ENCODE data around the gene GLP2R.

The GLP2R gene

GRCh38 chr17:9814337-9814945, 11.3 kb upstream of the GLP2R start:
- no peak for DNase-seq

GRCh38 chr17:9816472-9816871, 9.3 kb upstream of the GLP2R start:
- DNase-seq = no peak

- no peak for DNase-seq
Observed at GRCh38 chr17:9817086-9817485, 8.6 kb upstream of the GLP2R start.

- no peak for DNase-seq
Observed at GRCh38 chr17:9818760-9819159, 7.0 kb upstream of the GLP2R start.

GRCh38 chr17:9820448-9820847, 5.3 kb upstream of the GLP2R start:
- DNase-seq = no peak

- no peak for DNase-seq
Observed at GRCh38 chr17:9821921-9822320, 3.8 kb upstream of the GLP2R start, which contains the start of gene GSG1L2. Gene GSG1L2, minus strand, starts transcription at chr17:9822079. Its CDS starts 8 bp downstream, at chr17:9822071.

GRCh38 chr17:9824094-9824493, 1.6 kb upstream of the GLP2R start:
- DNase-seq = no peak

GRCh38 chr17:9824797-9825338, 856 bp upstream of the GLP2R start:
- no peak for DNase-seq

GRCh38 chr17:9828296-9829295, 2.9 kb downstream of the GLP2R start:
- DNase-seq = no peak

- DNase-seq = no peak
Observed at GRCh38 chr17:9829343-9829742, 3.6 kb downstream of the GLP2R start.

- no peak for DNase-seq
Observed at GRCh38 chr17:9830711-9831110, 5.0 kb downstream of the GLP2R start.

GRCh38 chr17:9833922-9834321, 8.2 kb downstream of the GLP2R start:
- no peak for DNase-seq

- no peak for DNase-seq
Observed at GRCh38 chr17:9837551-9838471, 12.1 kb downstream of the GLP2R start.

GRCh38 chr17:9839433-9839832, 13.7 kb downstream of the GLP2R start:
- DNase-seq = no peak

- DNase-seq = no peak
Observed at GRCh38 chr17:9842057-9842758, 16.5 kb downstream of the GLP2R start.

- no peak for DNase-seq
Observed at GRCh38 chr17:9843152-9844010, 17.7 kb downstream of the GLP2R start.

GRCh38 chr17:9844153-9844552, 18.4 kb downstream of the GLP2R start:
- DNase-seq = no peak

GRCh38 chr17:9845306-9845705, 19.6 kb downstream of the GLP2R start:
- no peak for DNase-seq

- DNase-seq = no peak
Observed at GRCh38 chr17:9850151-9850550, 24.4 kb downstream of the GLP2R start.

- DNase-seq = no peak
Observed at GRCh38 chr17:9854255-9854654, 28.5 kb downstream of the GLP2R start.

GRCh38 chr17:9855036-9855435, 29.3 kb downstream of the GLP2R start:
- DNase-seq = no peak
